22Rv1 (cell line): Measurements from ENCODE around the gene ASB15.

ENCODE experiments used
- CTCF ChIP-seq: fragments of 450-650 bp; IDR thresholded peaks from 2 replicates; pipeline ENCODE4 v1.5.1; 2017; ENCODE audit warnings: mild to moderate bottlenecking
- ZFX ChIP-seq: fragments of 450-650 bp; IDR thresholded peaks from 2 replicates; pipeline ENCODE4 v1.6.1; 2017; ENCODE audit warnings: antibody characterized with exemption, borderline replicate concordance

- TF ChIP-seq CTCF (no peak), ZFX (no peak)
These were observed 73.0 kb downstream of the ASB15 start for GRCh38 chr7:123674399-123675180.
